H7 (cell line): ENCODE measurements around the gene OR51V1. TPM values are rescaled to one million over a fixed set of nuclear protein-coding genes. Genes with fewer than 3 reads are reported as not detected.

Experiments
- DNase-seq: peaks from one replicate; pipeline ENCODE4 v3.0.0; 2012
- H3K27me3 ChIP-seq: 2 replicates; pipeline ENCODE4 v1.6.0; 2011; ENCODE audit warnings: mild to moderate bottlenecking, low read length; ENCODE audit not compliant: control insufficient read depth, insufficient read depth
- H3K36me3 ChIP-seq: replicated peaks from 2 replicates; pipeline ENCODE4 v1.5.1; 2011; ENCODE audit warnings: low read length; ENCODE audit not compliant: control insufficient read depth, insufficient read depth
- H3K4me3 ChIP-seq: 2 replicates; pipeline ENCODE4 v1.5.1; 2011; ENCODE audit warnings: low read depth, mild to moderate bottlenecking, control low read depth, low read length, moderate library complexity; ENCODE audit not compliant: insufficient read depth
- total RNA-seq: library from RNA; depleted of rRNA; stranded (reverse); fragments of >200 nt; shearing (Covaris generic); gene quantifications from 2 replicates; pipeline ENCODE4 v1.2.3, GENCODE V29; 2014

OR51V1 gene
- total RNA-seq, 1 experiment from 2014 or later, result not detected

DNA sequence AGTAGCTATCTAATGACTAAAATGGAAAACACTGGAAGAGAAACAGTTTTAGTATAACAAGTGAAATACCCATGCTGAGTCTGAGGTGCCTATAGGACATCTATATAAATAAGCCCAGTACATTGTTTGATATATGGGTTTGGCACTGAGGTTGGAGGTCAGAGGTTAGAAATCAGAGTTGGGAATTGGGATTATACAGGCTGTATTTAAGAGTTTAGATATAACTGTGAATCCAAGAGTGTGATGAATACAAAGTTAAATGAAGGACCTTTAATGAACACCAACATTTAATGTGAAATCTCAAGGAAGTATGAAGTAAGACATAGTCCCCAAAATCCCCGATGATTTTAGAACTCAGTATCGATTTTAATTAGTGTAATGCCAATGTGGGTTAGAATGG is 36.9 kb upstream of the OR51V1 start:
- Histone ChIP-seq H3K27me3 (no peaks in the 10 kb centered on the region), H3K36me3 (no peaks in the 10 kb centered on the region), H3K4me3 (no peak overlapping the region)
- DNase-seq, result no peak

DNA sequence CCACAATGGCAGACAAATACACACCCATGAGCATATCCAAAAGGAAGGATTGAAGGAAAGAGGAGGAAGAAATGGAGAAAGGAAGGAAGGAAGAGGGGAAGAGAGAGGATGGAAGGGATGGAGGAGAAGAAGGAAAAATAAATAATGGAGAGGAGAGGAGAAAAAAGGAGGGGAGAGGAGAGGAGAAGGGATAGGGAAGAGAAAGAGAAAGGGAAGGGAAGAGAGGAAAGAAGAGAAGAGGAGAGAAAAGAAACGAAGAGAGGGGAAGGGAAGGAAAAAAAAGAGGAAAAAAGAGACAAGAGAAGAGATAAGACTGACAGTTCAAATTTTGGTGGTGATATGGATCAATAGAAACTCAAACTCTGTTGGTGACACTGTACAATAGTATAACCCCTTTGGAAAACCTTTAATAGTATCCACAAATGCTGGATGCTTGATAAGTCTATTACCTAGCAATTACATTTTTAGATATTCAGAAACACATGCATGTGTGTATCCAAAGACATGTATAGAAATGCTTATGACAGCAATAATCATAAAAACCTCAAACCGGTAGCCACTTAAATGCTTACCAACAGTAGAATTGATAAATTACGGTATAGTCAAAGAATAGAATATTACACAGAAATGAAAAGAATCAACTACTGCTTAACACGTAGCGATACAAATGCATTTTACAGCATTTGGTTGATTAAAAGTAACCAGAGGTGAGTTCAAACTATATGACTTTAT is 35.0 kb upstream of the OR51V1 start:
- H3K36me3 ChIP-seq, result no peaks in the 10 kb centered on the region

DNA sequence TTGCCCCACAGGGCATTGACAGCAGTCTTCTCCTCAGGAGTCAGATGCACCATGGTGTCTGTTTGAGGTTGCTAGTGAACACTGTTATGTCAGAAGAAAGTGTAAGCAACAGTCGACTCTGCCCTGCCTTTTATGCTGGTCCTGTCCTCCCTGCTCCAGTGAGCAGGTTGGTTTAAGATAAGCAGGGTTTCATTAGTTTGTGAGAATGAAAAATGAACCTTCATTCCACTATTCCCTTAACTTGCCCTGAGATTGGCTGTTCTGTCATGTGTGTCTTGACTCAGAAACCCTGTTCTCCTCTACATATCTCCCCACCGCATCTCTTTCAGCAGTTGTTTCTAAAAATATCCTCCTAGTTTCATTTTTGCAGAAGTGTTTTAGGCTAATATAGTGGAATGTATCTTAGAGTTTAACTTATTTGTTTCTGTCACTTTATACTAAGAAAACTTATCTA is 33.9 kb upstream of the OR51V1 start, which contains the start of gene HBD:
Gene HBD (minus strand): TSS at position 103 of the 454 bp plus-strand sequence. CDS start 50 bp downstream, at position 53.
- DNase-seq, result no peak
- Histone ChIP-seq H3K27me3 (no peaks in the 10 kb centered on the region), H3K36me3 (no peaks in the 10 kb centered on the region), H3K4me3 (no peak within 1 kb of the TSS)

More for the DNA sequence above, 35.0 kb upstream of the OR51V1 start:
- no peaks in the 10 kb centered on the region for H3K27me3 ChIP-seq
- no peak for DNase-seq
- no peak overlapping the region for H3K4me3 ChIP-seq

- Histone ChIP-seq H3K4me3 (no peak overlapping the region), H3K36me3 (no peaks in the 10 kb centered on the region), H3K27me3 (no peaks in the 10 kb centered on the region)
- DNase-seq, result no peak
Observed at GRCh38 chr11:5233307-5233706, 32.8 kb upstream of the OR51V1 start.

GRCh38 chr11:5232821-5233220 is 32.3 kb upstream of the OR51V1 start:
- Histone ChIP-seq H3K36me3 (no peaks in the 10 kb centered on the region), H3K4me3 (no peak overlapping the region)

DNA sequence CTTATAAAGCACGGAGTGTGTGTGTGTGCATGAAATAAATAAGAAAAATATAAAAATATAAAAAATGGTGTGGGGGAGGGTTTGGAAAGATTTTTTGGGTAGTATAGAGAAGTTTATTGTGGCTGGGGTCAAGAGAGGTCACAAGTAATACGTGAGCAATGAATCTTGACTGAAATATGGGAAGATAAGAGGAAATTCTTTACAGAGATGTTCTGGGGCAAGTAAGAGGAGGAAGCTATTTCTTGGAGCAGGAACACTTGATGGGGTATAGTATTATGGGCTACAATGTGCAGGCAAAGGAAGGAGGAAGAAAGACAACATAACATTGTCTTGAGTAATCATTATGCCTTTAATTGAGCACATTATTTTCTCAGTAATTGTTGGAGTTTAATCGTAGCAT is 31.7 kb upstream of the OR51V1 start:
- no peaks in the 10 kb centered on the region for H3K36me3 ChIP-seq
- H3K27me3 ChIP-seq, result no peaks in the 10 kb centered on the region
- DNase-seq, result no peak
- no peak overlapping the region for H3K4me3 ChIP-seq

More at GRCh38 chr11:5232821-5233220, 32.3 kb upstream of the OR51V1 start:
- DNase-seq, result no peak
- H3K27me3 ChIP-seq, result no peaks in the 10 kb centered on the region

GRCh38 chr11:5231111-5231510 is 30.6 kb upstream of the OR51V1 start:
- no peak for DNase-seq
- H3K27me3 ChIP-seq, result no peaks in the 10 kb centered on the region
- no peaks in the 10 kb centered on the region for H3K36me3 ChIP-seq
- no peak overlapping the region for H3K4me3 ChIP-seq

DNA sequence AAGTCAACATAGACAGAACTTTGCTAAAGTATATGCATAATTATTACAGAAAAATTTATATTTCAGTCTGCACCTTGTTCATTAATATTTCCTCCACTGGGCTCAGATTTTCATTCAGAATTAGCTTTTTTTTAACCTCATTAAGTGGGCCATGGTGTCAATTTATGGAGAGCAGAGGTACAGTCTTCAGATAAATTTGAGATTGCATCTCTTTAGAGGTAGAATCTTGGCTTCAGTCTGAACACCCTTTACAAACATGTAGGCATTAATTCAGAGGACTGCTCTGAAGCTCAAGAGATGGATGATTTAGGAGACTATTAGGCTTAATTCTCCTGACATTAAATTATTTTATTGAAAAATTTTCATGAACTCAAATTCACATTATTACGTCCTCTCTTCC is 29.8 kb upstream of the OR51V1 start:
- no peaks in the 10 kb centered on the region for H3K27me3 ChIP-seq
- H3K36me3 ChIP-seq, result no peaks in the 10 kb centered on the region
- DNase-seq, result no peak
- no peak overlapping the region for H3K4me3 ChIP-seq

- Histone ChIP-seq H3K27me3 (no peaks in the 10 kb centered on the region), H3K36me3 (no peaks in the 10 kb centered on the region), H3K4me3 (no peak overlapping the region)
- no peak for DNase-seq
Observed at GRCh38 chr11:5229796-5230195, 29.3 kb upstream of the OR51V1 start.

GRCh38 chr11:5229356-5229755 is 28.9 kb upstream of the OR51V1 start:
- no peaks in the 10 kb centered on the region for H3K27me3 ChIP-seq
- H3K36me3 ChIP-seq, result no peaks in the 10 kb centered on the region
- no peak for DNase-seq
- no peak overlapping the region for H3K4me3 ChIP-seq

DNA sequence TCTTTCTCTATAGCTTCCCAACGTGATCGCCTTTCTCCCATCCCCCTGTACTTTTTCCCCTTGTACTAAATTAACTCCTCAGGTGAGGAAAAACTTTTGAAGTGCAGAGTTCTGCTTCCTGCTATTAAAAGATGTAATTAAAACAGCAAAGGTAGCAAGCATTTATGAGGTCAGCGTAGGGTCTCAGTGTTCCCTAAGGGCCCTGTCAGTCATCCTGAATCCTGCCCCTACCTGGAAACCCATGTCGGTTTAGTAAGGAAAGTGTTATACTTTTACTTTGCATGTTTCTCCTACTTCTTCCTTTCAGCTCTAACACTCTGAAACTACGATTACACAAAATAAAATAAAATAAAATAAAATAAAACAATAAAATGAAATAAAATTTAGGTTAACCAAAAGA is 27.6 kb upstream of the OR51V1 start:
- Histone ChIP-seq H3K27me3 (no peaks in the 10 kb centered on the region), H3K4me3 (no peak overlapping the region), H3K36me3 (no peaks in the 10 kb centered on the region)
- no peak for DNase-seq

GRCh38 chr11:5227681-5228080 is 27.2 kb upstream of the OR51V1 start:
- no peak for DNase-seq
- no peak overlapping the region for H3K4me3 ChIP-seq
- H3K27me3 ChIP-seq, result no peaks in the 10 kb centered on the region
- H3K36me3 ChIP-seq, result no peaks in the 10 kb centered on the region

DNA sequence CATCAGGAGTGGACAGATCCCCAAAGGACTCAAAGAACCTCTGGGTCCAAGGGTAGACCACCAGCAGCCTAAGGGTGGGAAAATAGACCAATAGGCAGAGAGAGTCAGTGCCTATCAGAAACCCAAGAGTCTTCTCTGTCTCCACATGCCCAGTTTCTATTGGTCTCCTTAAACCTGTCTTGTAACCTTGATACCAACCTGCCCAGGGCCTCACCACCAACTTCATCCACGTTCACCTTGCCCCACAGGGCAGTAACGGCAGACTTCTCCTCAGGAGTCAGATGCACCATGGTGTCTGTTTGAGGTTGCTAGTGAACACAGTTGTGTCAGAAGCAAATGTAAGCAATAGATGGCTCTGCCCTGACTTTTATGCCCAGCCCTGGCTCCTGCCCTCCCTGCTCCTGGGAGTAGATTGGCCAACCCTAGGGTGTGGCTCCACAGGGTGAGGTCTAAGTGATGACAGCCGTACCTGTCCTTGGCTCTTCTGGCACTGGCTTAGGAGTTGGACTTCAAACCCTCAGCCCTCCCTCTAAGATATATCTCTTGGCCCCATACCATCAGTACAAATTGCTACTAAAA is 26.3 kb upstream of the OR51V1 start, which contains the start of gene HBB:
Gene HBB (minus strand): TSS at position 340 of the 579 bp plus-strand sequence. CDS start 50 bp downstream, at position 290.
- DNase-seq, result no peak
- H3K36me3 ChIP-seq, result no peaks in the 10 kb centered on the region
- no peak within 1 kb of the TSS for H3K4me3 ChIP-seq

GRCh38 chr11:5225480-5225871 is 25.0 kb upstream of the OR51V1 start:
- Histone ChIP-seq H3K36me3 (no peaks in the 10 kb centered on the region), H3K4me3 (no peak overlapping the region), H3K27me3 (no peaks in the 10 kb centered on the region)
- no peak for DNase-seq

More for the DNA sequence above, 26.3 kb upstream of the OR51V1 start, which contains the start of gene HBB:
- no peaks in the 10 kb centered on the region for H3K27me3 ChIP-seq
